HG02870 (cell line): ENCODE measurements around the gene TMEM255B.
"Not testable (repeated sequence)": the region's sequence is repeated elsewhere in the genome, so short reads cannot be mapped to it uniquely, and the experiment has no call there.

Experiments
- ATAC-seq: cut with Tn5 transposase; IDR thresholded peaks from one replicate; pipeline ENCODE4 v1.9.1; 2021; ENCODE audit warnings: mild to moderate bottlenecking, moderate library complexity; ENCODE audit not compliant: unreplicated experiment

Gene TMEM255B

DNA sequence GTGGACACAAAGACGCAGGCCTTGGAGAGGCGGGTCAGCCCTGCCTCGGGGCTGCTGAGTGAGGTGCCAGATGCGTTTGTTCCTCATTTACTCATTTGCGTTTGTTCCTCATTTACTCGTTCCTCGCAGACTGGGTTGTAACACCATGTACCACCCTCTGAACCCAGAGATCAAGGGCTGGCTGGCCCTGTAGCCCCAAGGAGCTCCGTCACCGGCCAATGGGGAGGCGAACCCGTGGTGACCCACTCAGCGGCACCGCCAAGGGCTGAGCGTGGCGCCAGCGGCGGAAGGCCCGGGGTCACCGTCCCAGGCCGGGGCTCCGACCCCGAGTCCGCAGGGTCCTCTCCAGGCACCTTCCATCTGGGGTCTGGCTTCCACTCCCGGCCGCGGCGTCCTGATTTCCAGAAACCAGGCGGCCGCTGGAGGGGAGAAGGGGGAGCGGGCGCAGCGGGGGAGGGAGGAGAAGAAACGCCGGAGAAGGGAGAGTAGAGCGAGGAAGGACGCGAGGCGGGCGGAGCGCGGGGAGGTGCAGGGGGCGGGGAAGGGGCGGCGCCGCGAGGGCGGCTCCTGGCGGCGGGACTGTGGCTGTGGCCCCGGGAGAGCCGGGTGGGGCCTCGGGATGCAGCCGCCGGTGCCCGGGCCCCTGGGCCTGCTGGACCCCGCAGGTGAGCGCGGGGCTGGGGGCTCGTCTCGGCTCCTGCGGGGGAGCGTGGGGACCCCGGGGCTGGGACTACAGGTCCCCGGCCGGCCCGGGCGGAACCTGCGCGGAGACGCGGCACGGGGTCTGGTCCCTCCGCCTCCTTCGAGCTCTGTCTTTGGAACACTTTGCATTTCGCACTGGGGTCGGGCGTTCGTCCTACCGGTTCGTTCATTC lies at the start of gene TMEM255B:
TMEM255B (plus strand) TSS at position 576 of the 874 bp plus-strand sequence; CDS start at position 620, 44 bp downstream.
- peak; percentile 84 for ATAC-seq

GRCh38 chr13:113722921-113723320 lies 36.1 kb upstream of the TMEM255B start:
- no peak for ATAC-seq

- ATAC-seq = no peak
Observed at GRCh38 chr13:113723410-113724015, 35.5 kb upstream of the TMEM255B start.

GRCh38 chr13:113724016-113724758 lies 34.8 kb upstream of the TMEM255B start:
- ATAC-seq = no peak

DNA sequence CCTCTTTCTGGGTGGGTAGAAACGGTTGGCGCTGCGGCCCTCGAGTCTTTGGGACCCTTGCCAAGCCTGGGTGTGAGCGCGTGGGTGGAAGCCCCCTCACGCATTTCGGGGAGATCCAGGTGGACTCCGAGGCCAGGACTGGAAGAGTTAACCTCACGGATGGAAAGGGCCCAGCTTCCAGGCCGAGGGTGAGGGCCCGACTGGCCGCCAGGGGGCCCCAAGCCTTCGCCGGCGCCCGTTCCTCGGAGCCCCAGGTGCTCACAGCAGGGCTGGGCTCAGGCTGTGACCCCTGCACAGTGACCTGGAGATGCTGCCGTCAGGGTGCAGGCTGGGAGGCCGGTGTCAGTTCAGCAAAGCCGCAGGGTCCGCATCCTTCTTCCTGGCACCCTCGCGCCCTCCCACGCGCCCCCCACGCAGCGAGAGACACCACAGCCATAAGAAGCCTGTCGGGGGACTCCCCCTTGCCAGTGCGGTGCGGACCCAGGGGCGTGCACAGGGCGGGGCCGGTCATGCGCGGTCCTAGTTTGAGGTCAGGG lies 34.2 kb upstream of the TMEM255B start:
- peak; percentile 92 for ATAC-seq

GRCh38 chr13:113725329-113726105 lies 33.5 kb upstream of the TMEM255B start:
- ATAC-seq = not testable (repeated sequence)

DNA sequence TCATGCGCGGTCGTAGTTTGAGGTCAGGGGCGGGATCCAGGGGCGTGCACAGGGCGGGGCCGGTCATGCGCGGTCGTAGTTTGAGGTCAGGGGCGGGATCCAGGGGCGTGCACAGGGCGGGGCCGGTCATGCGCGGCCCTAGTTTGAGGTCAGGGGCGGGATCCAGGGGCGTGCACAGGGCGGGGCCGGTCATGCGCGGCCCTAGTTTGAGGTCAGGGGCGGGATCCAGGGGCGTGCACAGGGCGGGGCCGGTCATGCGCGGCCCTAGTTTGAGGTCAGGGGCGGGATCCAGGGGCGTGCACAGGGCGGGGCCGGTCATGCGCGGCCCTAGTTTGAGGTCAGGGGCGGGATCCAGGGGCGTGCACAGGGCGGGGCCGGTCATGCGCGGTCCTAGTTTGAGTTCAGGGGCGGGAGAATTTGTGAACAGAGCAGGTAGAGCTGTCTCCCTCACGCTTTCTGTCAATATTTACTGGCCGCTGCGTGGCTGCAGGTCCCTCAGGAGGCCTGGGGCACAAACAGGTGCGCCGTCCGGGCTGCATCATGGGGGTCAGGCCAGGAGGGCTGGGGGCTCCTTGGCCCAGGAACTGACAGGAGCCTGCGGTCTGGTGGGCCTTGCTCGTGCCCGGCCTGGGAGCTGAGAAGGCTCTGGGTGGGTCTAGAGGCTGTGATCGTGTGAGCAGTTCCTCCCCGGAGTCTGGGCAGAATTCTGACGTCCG lies 32.8 kb upstream of the TMEM255B start:
- ATAC-seq = not testable (repeated sequence)

- ATAC-seq = no peak
Observed at GRCh38 chr13:113726961-113727411, 32.0 kb upstream of the TMEM255B start.

DNA sequence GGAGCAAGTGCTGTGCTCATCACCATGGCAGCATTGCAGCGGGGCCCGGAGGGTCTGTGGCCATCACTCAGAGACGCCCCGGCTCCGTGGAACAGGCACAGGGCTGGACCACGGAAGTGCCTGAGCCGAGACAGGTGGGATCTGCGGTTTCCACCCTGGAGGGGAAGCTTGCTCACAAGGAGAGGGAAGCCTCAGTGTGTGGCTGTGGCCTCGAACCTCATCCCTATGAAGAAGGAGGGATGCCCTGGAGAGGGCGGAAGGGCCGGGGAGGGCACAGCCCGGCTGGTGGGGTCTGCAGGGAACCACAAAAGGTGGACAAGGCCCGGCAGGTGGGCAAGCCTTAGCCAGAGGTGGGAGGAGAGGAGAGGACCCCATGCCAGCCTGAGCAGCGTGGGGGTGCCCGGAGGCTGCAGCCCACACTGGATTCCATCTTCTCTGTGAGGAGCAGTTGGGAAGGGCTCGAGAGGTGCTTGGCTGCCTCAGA lies 30.4 kb upstream of the TMEM255B start:
- ATAC-seq = no peak

GRCh38 chr13:113729187-113730019 lies 29.6 kb upstream of the TMEM255B start:
- no peak for ATAC-seq

- ATAC-seq = no peak
Observed at GRCh38 chr13:113730258-113730691, 28.8 kb upstream of the TMEM255B start.

- ATAC-seq = no peak
Observed at GRCh38 chr13:113730831-113731191, 28.2 kb upstream of the TMEM255B start.

GRCh38 chr13:113731192-113732175 lies 27.5 kb upstream of the TMEM255B start:
- no peak for ATAC-seq

DNA sequence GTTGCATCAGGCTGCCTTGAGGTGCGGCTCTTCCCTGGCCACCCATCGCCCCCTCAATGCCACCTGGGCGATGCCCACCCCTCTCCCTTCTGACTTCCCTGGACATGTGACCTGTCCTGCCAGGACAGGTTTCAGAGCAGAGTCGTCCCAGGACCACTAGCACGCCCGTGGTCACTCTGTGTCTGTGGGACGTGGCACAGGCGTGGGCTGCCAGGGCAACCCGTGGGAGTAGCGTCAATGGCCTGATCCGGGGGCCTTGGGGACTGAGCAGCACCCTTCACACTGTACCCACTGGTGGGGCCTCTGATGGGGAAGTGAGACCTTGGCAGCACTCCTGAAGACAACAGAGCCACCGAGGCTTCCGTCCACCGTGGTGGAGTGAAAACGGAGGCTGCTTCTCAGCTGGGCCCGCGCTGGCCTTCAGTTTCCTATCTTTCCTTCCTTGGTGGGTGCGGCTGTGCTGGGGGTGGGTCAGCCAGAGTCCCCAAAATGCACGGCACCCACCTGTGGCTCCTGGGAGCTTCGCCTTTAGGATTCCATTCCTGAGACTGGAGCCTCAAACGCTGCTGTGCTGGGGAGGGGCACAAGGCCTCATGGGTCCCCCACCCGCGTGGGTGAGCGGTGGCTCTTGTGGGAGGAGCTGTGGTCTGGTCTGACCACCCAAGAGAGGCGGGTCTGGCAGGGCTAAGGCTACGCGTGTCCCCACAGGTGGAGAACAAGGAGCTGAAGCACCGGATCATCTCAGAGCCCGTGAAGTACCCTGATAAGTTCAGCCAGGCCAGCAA lies 26.7 kb upstream of the TMEM255B start:
- ATAC-seq = no peak

DNA sequence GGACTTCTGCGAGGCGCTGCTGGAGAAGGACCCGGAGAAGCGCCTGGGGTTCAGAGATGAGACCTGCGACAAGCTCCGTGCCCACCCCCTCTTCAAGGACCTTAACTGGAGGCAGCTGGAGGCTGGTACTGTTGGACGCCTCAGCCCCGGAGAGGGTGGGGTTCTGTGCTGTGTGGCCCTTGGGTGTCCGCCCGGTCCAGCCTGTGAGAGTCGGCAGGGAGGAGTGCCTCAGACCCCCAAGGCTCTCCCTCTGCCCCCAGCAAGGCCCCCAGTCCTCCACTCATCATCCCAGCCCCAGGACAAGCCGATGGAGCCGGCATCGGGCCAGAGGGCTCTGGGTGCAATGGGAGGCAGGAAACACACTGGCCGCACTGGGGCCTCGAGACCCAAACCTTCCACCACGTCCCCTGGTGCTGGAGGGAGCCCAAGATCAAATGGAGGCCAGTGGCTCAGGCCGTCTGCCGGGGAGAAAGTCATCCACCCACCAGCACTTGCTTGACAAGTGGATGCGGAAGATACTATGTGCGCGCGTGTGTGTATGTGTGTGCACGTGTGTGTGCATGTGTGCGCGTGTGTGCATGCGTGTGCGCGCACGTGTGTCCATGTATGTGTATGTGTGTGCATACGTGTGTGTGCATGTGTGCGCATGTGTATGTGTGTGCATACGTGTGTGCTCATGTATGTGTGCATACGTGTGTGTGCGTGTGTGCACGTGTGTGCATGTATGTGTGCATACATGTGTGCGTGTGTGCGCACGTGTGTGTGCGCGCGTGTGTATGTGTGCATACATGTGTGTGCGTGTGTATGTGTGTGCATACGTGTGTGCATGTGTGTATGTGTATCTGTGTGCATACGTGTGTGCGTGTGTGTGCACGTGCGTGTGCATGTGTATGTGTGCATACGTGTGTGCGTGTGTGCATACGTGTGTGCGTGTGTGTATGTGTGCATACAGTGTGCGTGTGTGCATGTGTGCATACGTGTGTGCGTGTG lies 25.8 kb upstream of the TMEM255B start:
- no peak for ATAC-seq
